ENCODE results near the gene ALDH3A1. TPM values are rescaled to one million over a fixed set of nuclear protein-coding genes. Genes with fewer than 3 reads are reported as not detected.

ALDH3A1 gene
- total RNA-seq, 4 donors from 2014 or later, result 0.17 to 1.9 (median 0.42) TPM; not detected in 1

DNA sequence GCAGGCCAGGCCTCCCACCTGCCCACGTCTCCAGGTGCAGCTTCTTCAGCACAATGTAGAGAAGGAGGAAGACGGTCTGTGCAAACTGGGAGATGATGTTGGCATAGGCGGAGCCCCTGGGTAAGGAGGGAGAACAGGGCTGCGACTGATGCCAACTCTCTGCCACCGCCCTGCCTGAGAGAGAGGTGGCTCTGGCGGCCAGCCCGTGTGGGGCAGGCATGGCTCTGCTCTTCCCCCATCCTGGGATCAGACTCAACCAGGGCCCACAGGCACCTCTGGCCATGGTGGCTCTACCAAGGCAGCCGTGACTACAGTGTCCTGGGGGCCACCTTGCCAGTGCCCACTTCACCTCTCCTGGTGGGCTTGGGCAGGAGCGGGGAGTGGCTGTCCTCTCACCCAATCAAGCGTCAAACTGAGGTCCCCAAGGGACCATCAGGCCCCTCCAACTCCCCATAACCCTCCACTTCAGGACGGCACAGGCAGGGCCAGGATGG lies 40.3 kb downstream of the ALDH3A1 start:
- H3K4me1 ChIP-seq, result peaks cover 6 to 20% (median 8%) of the 10 kb centered on the region in 4 donors
- H3K36me3 ChIP-seq, result no peaks in the 10 kb centered on the region
- H3K4me3 ChIP-seq, result no peak overlapping the region
- H3K27ac ChIP-seq (replicated peaks in 1 of 4), result no peak overlapping the region
- 91% methylated on average over 8 of the region's 11 CpGs for WGBS
- DNase-seq (ENCODE audit: extremely low spot score), result peak; percentile 60
- no peaks in the 10 kb centered on the region for H3K27me3 ChIP-seq
- TF ChIP-seq EP300 (IDR thresholded peaks at IDR 0.05) (no peak), POLR2AphosphoS5 (IDR thresholded peaks at IDR 0.05) (no peak)
- TF ChIP-seq, protein P1, sequence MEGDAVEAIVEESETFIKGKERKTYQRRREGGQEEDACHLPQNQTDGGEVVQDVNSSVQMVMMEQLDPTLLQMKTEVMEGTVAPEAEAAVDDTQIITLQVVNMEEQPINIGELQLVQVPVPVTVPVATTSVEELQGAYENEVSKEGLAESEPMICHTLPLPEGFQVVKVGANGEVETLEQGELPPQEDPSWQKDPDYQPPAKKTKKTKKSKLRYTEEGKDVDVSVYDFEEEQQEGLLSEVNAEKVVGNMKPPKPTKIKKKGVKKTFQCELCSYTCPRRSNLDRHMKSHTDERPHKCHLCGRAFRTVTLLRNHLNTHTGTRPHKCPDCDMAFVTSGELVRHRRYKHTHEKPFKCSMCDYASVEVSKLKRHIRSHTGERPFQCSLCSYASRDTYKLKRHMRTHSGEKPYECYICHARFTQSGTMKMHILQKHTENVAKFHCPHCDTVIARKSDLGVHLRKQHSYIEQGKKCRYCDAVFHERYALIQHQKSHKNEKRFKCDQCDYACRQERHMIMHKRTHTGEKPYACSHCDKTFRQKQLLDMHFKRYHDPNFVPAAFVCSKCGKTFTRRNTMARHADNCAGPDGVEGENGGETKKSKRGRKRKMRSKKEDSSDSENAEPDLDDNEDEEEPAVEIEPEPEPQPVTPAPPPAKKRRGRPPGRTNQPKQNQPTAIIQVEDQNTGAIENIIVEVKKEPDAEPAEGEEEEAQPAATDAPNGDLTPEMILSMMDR (IDR thresholded peaks at IDR 0.05), result no peak
- intact Hi-C loops (cut with DNase I), result no loop called here
- H3K9me3 ChIP-seq, result no peaks in the 10 kb centered on the region

- Histone ChIP-seq H3K27me3 (no peaks in the 10 kb centered on the region), H3K4me1 (peaks cover 6 to 24% (median 8%) of the 10 kb centered on the region in 4 donors), H3K4me3 (no peak overlapping the region), H3K36me3 (no peaks in the 10 kb centered on the region), H3K27ac (replicated peaks in 1 of 4) (no peak overlapping the region), H3K9me3 (no peaks in the 10 kb centered on the region)
- WGBS, result 94% methylated on average over 6 of the region's 12 CpGs
- DNase-seq (ENCODE audit: extremely low spot score), result no peak
- TF ChIP-seq EP300 (IDR thresholded peaks at IDR 0.05), result no peak
- TF ChIP-seq POLR2AphosphoS5 (IDR thresholded peaks at IDR 0.05), result no peak
- TF ChIP-seq POLR2A (IDR thresholded peaks at IDR 0.05; ENCODE audit: low read depth), result no peak
- intact Hi-C loops (cut with DNase I), result no loop called here
Measured at GRCh38 chr17:19706791-19707727, 41.0 kb downstream of the ALDH3A1 start.

- Histone ChIP-seq H3K4me1 (peaks cover 6 to 24% (median 8%) of the 10 kb centered on the region in 4 donors), H3K4me3 (no peak overlapping the region), H3K36me3 (no peaks in the 10 kb centered on the region), H3K9me3 (no peaks in the 10 kb centered on the region), H3K27me3 (no peaks in the 10 kb centered on the region), H3K27ac (replicated peaks in 1 of 4) (no peak overlapping the region)
- DNase-seq (ENCODE audit: extremely low spot score), result peak; percentile 91
- intact Hi-C loops (cut with DNase I), result no loop called here
- 87% methylated on average over 20 of the region's 22 CpGs for WGBS
- TF ChIP-seq POLR2AphosphoS5 (IDR thresholded peaks at IDR 0.05), result no peak
- no peak for TF ChIP-seq EP300 (IDR thresholded peaks at IDR 0.05)
- TF ChIP-seq, protein P1 (IDR thresholded peaks at IDR 0.05), result no peak
- TF ChIP-seq POLR2A (IDR thresholded peaks at IDR 0.05; ENCODE audit: low read depth), result no peak
Measured at GRCh38 chr17:19705771-19706770, 42.0 kb downstream of the ALDH3A1 start.

- DNase-seq (ENCODE audit: extremely low spot score), result peak; percentile 57
- Histone ChIP-seq H3K9me3 (no peaks in the 10 kb centered on the region), H3K27me3 (no peaks in the 10 kb centered on the region), H3K4me3 (no peak overlapping the region), H3K4me1 (peaks cover 6 to 24% (median 8%) of the 10 kb centered on the region in 4 donors), H3K27ac (replicated peaks in 1 of 4) (no peak overlapping the region), H3K36me3 (no peaks in the 10 kb centered on the region)
- intact Hi-C loops (cut with DNase I), result no loop called here
- 91% methylated on average over 12 of the region's 13 CpGs for WGBS
- TF ChIP-seq, protein P1 (IDR thresholded peaks at IDR 0.05), result no peak
- no peak for TF ChIP-seq POLR2A (IDR thresholded peaks at IDR 0.05; ENCODE audit: low read depth)
- no peak for TF ChIP-seq POLR2AphosphoS5 (IDR thresholded peaks at IDR 0.05)
- no peak for TF ChIP-seq EP300 (IDR thresholded peaks at IDR 0.05)
Measured at GRCh38 chr17:19705201-19705600, 42.9 kb downstream of the ALDH3A1 start.

Data from esophagus muscularis mucosa (tissue), 4 donors.